NCI-H446 (cell line): Measurements from ENCODE around the gene PSME2.
A peak's percentile ranks its signal among the peaks of the same experiment; 100 is the strongest.

Source experiments
- DNase-seq, 2 experiments: peaks; one replicate each; lab custom pipeline; 2025; lab: John Stamatoyannopoulos, UW

Gene PSME2

GRCh38 chr14:24179294-24179960, 33.0 kb upstream of the PSME2 start:
- DNase-seq, result no peak

DNA sequence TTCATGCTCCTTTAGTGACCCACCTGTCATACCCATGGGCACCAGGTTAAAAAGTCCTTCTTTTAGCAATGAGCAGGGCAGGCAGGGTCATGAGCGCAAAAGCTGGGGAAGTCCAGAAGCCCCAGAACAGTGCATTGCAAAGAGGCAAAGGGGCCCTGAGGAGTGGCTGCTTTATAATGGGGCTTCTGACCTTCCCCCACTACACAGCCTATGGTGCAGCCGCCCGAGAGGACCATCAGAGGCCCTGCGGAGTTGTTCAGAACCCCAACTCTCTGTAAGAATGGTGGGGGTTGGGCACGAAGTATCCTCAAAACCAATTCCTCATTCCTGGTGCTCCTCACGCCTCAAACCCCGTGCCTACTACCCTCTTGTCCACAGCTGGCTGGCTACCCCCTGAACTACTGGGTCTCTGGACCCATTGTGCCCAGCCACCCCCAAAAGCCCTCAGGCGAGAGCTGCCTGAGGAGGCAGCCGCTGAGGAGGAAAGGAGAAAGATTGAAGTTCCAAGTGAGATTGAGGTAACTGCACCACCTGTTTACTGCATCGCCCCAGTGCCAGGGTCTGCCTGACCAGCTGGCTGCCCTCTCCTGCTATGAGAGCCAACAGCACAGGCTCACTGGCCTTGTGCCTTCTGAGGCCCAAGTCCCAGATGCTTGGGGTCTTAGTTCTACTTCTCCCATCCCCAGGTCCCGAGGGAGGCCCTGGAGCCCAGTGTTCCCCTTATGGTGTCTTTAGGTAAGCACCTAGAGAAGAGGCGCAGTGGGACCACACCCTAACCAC, 32.2 kb upstream of the PSME2 start:
- no peak for DNase-seq

- DNase-seq, result no peak
Observed at GRCh38 chr14:24177891-24178290, 31.5 kb upstream of the PSME2 start.

DNA sequence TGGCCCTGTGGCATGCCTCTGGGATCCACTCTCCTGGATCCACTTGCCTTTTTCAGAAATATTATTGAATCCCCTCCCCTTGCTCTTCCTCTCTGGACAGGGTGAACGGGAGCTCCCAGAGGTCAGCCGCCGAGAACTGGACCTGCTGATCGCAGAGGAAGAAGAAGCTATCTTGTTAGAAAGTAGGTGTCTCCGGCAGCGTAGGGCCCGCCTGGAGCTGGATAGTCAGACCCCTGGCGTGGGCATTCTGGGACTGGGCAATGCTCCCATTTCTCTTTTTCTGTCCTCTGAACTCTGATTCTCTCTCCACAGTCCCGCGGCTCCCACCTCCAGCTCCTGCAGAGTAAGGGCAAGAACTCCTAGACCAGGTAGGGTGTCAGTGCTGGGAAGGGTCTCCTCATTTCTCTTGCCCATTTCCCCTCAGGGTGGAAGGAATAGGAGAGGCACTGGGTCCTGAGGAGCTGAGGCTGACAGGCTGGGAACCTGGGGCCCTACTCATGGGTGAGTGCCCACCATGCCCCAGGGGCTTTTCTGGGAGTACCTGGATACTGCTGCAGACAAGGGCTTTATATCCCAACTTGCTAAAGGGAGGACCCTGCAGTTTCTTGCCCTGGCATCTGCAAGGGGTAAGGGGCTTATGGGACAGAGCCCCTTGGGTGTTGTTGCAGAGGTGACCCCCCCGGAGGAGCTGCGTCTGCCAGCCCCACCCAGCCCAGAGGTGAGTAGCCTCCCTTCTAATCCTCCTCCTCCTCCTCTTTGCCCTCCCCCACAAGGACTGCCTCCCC, 30.8 kb upstream of the PSME2 start:
- no peak for DNase-seq

GRCh38 chr14:24176599-24176998, 30.2 kb upstream of the PSME2 start:
- no peak for DNase-seq

GRCh38 chr14:24172871-24173281, 26.5 kb upstream of the PSME2 start:
- DNase-seq, result no peak

DNA sequence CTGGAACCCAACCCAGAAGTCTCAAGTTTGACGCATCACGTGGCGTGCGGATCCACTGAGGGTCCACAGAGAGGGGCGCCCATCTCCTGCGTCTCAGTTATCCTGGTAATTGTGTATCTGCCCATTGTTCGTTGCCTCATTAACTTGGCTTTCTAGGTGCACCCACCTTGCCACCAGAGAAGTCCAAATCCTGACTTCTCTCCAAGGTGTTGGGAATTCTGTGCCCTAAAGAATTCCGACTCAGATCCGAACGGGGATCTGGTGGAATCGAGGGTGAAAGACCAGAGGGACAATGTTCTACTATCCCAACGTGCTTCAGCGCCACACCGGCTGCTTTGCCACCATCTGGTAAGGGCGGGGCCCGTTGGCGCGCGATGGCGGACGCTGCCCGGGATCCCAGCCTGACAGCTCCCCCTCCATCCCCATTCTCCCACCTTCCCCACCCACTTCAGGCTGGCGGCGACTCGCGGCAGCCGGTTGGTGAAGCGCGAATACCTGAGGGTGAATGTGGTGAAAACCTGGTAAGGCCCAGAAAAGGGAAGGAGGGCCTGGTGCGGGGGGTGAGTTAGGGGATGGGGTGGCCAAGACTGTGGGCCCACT, 26.0 kb upstream of the PSME2 start:
- DNase-seq, result no peak

DNA sequence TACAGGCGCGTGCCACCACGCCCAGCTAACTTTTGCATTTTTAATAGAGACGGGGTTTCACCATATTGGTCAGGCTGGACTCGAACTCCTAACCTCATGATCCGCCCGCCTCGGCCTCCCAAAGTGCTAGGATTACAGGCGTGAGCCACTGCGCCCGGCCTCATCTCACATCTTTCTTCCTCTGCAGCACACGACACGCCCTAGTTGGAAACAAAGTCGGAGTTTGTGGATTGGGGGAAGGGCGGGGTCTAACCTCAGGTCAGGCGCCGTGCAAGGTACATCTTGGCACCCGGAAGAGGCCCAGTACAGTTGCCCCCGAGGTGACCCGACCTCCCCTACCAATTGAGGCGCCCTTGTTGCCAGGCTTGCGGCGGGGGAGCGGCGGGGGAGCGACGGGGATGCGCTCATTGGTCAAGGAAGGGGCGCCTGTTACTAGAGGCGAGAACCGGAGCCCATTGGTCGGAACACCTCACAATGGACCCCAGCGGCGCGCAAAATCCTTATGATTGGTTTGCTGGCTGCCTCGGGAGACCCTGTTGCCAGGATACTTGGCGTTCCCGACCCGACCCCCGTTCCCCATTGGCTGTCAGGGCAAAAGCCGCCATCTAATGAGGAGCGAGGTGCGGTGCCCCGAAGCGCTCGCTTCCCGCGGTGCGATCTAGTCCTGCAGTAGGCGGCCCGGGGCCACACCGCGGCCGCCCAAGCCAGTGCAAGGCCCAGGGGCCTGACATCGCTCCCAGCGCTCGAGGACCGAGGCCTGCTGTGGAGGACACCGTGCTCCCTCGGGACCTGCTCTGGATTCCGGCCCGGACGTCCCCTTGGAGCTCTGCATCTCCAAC, 25.2 kb upstream of the PSME2 start, which contains the start of gene REC8:
REC8 (plus strand) TSS at position 659 of the 839 bp plus-strand sequence. CDS start 473 bp downstream, outside the sequence.
- DNase-seq, result no peak

GRCh38 chr14:24167469-24168114, 21.2 kb upstream of the PSME2 start:
- DNase-seq, result no peak

GRCh38 chr14:24165785-24166184, 19.4 kb upstream of the PSME2 start:
- DNase-seq, result no peak

- no peak for DNase-seq
Observed at GRCh38 chr14:24164518-24164991, 18.1 kb upstream of the PSME2 start.

- no peak for DNase-seq
Observed at GRCh38 chr14:24162093-24162492, 15.7 kb upstream of the PSME2 start.

DNA sequence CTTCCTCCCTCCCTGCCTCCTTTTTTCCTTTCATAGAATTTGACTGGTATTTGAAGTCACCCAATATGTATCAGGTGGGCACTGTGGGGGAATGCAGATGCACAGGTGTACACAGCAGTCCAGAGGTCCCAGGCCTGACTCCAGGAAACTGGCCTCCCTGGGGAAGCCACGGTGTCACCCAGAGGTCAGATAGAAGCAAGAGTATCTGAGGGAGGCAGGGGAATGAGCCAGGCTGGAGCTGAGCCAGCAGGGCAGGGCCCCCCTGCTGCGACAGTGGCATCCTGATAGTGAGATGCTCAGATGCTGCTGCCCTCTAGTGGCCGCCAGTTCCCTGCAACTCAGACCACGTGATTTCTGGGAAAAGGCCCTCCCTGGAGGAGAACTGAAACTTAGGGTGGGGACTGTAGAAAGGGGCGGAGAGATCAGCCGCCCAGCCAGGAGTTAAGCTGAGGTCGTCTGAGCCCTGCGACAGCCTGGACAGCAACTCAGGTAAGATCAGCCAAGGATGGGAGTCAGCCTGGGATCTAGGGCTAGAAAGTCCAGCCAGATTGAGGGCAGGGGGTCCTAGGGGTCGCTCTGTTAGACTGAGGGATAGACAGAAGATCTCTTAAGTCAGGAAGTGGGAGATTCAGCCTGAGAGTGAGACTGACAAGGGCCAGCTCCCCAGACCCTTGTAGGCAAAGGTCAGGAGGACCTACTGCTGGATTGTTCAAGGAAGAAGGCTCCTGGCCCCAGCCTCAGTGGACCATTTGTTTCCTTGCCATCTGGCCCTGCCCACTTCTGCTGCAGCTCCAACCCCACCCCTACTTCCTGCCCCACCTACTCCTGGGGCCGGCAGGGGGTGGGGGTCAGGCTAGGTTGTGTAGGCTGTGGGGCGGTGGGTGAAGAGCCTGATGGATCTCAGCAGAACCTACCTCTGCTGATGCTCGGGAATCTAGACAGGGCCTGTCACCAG, 14.7 kb upstream of the PSME2 start, which contains the start of gene IRF9:
IRF9 (plus strand) TSS at position 416 of the 955 bp plus-strand sequence. CDS start 880 bp downstream, outside the sequence.
- peak; percentile 88 to 95 for DNase-seq

DNA sequence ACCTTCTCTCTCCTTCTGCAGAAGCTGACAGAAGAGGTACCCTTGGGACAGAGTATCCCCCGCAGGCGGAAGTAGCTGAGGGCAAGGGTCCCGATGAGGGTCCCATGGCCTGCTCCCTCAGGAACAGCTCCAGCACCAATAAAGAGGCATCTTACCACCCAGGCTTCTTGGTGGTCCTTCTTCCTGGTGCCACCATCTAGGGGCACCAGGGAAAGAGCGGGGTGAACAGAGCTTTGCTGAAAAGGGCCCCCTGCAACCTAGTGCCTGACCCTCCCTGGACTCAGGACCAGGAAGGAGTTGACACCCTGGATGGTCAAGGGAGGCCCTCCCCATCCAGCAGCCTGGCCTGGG, 14.1 kb upstream of the PSME2 start:
- DNase-seq, result no peak

- DNase-seq, result no peak
Observed at GRCh38 chr14:24159777-24160498, 13.5 kb upstream of the PSME2 start.

GRCh38 chr14:24157331-24157730, 10.9 kb upstream of the PSME2 start:
- no peak for DNase-seq

- DNase-seq, result no peak
Observed at GRCh38 chr14:24156840-24157239, 10.4 kb upstream of the PSME2 start.

GRCh38 chr14:24155100-24155499, 8.7 kb upstream of the PSME2 start:
- no peak for DNase-seq
